Sigmoid colon (tissue), 4 donors: ENCODE measurements around the gene TMEM186.
"Not testable (repeated sequence)": the region's sequence is repeated elsewhere in the genome, so short reads cannot be mapped to it uniquely, and the experiment has no call there.

Experiments used
- POLR2A ChIP-seq, 2 donors: fragments of 450-650 bp; IDR thresholded peaks; one replicate each; pipeline ENCODE4 v1.6.1; 2016; ENCODE audit warnings: antibody characterized with exemption in 2 of 2, mild to moderate bottlenecking in 2 of 2, moderate library complexity in 2 of 2
- POLR2AphosphoS5 ChIP-seq, 4 donors: sonication (generic); formaldehyde crosslinking; IDR thresholded peaks; one replicate each; pipeline ENCODE4 v1.6.1; 2017; ENCODE audit warnings: antibody characterized with exemption in 4 of 4
- TF ChIP-seq, protein P1 (sequence below), 4 experiments: fragments of 450-650 bp in 3 of 4; fragments of 200-600 bp in 1 of 4; IDR thresholded peaks; one replicate each; pipeline ENCODE4 v1.5.1; 2016 to 2019; ENCODE audit warnings: antibody characterized with exemption in 4 of 4, mild to moderate bottlenecking in 3 of 4, moderate library complexity in 2 of 4

DNA sequence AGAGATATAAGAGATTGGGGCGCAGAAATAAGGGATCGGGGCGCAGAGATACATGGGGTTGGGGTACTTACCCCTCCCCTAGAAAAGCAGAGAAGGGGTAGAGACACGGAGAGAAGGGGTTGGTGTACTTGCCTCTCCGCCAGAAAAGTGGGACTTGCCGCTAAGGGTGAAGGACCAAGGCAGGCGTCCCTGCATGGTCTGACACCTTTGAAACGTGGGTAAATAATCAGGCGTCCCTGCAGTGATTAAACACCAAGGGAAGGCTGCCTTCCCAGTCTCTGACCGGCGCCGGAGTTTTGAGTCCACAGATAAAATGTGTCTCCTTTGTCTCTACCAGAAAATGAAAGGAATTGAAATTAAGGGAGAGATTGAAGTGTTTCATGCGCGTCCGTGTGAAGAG, 40.2 kb upstream of the TMEM186 start:
- not testable (repeated sequence) for TF ChIP-seq POLR2A, POLR2AphosphoS5 (IDR thresholded peaks at IDR 0.05)
- TF ChIP-seq, protein P1, sequence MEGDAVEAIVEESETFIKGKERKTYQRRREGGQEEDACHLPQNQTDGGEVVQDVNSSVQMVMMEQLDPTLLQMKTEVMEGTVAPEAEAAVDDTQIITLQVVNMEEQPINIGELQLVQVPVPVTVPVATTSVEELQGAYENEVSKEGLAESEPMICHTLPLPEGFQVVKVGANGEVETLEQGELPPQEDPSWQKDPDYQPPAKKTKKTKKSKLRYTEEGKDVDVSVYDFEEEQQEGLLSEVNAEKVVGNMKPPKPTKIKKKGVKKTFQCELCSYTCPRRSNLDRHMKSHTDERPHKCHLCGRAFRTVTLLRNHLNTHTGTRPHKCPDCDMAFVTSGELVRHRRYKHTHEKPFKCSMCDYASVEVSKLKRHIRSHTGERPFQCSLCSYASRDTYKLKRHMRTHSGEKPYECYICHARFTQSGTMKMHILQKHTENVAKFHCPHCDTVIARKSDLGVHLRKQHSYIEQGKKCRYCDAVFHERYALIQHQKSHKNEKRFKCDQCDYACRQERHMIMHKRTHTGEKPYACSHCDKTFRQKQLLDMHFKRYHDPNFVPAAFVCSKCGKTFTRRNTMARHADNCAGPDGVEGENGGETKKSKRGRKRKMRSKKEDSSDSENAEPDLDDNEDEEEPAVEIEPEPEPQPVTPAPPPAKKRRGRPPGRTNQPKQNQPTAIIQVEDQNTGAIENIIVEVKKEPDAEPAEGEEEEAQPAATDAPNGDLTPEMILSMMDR (IDR thresholded peaks at IDR 0.05): not testable (repeated sequence)
